ENCODE results near the gene MMD.

The MMD gene

GRCh38 chr17:55381017-55381770, 40.4 kb downstream of the MMD start:
- no peak for DNase-seq (ENCODE audit: low read depth, low spot score)
- H3K4me3 ChIP-seq (ENCODE audit: low read depth, low read length) = no peak overlapping the region
- TF ChIP-seq, protein P1, sequence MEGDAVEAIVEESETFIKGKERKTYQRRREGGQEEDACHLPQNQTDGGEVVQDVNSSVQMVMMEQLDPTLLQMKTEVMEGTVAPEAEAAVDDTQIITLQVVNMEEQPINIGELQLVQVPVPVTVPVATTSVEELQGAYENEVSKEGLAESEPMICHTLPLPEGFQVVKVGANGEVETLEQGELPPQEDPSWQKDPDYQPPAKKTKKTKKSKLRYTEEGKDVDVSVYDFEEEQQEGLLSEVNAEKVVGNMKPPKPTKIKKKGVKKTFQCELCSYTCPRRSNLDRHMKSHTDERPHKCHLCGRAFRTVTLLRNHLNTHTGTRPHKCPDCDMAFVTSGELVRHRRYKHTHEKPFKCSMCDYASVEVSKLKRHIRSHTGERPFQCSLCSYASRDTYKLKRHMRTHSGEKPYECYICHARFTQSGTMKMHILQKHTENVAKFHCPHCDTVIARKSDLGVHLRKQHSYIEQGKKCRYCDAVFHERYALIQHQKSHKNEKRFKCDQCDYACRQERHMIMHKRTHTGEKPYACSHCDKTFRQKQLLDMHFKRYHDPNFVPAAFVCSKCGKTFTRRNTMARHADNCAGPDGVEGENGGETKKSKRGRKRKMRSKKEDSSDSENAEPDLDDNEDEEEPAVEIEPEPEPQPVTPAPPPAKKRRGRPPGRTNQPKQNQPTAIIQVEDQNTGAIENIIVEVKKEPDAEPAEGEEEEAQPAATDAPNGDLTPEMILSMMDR (IDR thresholded peaks at IDR 0.05; ENCODE audit: low read depth, low read length) = no peak
- in situ Hi-C loops (cut with HindIII; ENCODE audit: low sequenced_read_pairs) = no loop called here

DNA sequence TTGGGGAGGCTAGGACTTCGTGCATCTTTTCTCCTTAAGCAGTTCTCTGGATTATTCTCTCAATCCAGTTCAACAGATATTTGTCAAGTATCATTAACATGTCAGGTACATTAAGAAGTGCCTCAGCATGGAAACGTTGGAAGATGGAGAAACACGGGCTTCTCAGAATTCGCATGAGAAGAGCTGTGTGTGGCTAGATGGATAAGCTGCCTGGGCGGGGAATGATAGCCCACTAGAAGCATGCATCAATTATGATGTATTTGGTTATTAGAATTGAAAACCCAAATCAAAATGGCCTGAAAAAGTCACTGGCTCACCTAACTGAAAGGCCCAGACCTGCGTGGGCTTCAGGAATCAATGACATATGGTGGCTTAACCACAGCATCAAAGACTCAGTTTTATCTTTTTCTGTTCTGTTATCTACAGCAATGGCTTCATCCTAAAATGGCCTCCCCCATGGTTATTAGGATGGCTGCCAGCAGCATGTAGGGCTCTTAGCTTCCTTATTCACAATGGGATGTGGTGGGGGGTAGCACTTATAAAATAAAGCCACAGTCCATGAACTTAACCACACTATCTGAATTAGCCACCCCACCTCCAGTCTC, 43.9 kb downstream of the MMD start:
- TF ChIP-seq, protein P1 (IDR thresholded peaks at IDR 0.05; ENCODE audit: low read depth, low read length) = no peak
- in situ Hi-C loops (cut with HindIII; ENCODE audit: low sequenced_read_pairs) = no loop called here
- H3K4me3 ChIP-seq (ENCODE audit: low read depth, low read length) = no peak overlapping the region
- no peak for DNase-seq (ENCODE audit: low read depth, low spot score)

- in situ Hi-C loops (cut with HindIII; ENCODE audit: low sequenced_read_pairs) = no loop called here
- no peak for DNase-seq (ENCODE audit: low read depth, low spot score)
- no peak overlapping the region for H3K4me3 ChIP-seq (ENCODE audit: low read depth, low read length)
- TF ChIP-seq, protein P1 (IDR thresholded peaks at IDR 0.05; ENCODE audit: low read depth, low read length) = no peak
These were observed 52.9 kb downstream of the MMD start for GRCh38 chr17:55368706-55369105.

- TF ChIP-seq, protein P1 (IDR thresholded peaks at IDR 0.05; ENCODE audit: low read depth, low read length) = no peak
- in situ Hi-C loops (cut with HindIII; ENCODE audit: low sequenced_read_pairs) = no loop called here
- no peak for DNase-seq (ENCODE audit: low read depth, low spot score)
- no peak overlapping the region for H3K4me3 ChIP-seq (ENCODE audit: low read depth, low read length)
These were observed 55.6 kb downstream of the MMD start for GRCh38 chr17:55366020-55366481.

GRCh38 chr17:55363033-55363432, 58.6 kb downstream of the MMD start:
- DNase-seq (ENCODE audit: low read depth, low spot score) = no peak
- in situ Hi-C loops (cut with HindIII; ENCODE audit: low sequenced_read_pairs) = no loop called here
- TF ChIP-seq, protein P1 (IDR thresholded peaks at IDR 0.05; ENCODE audit: low read depth, low read length) = no peak
- H3K4me3 ChIP-seq (ENCODE audit: low read depth, low read length) = no peak overlapping the region

- no peak overlapping the region for H3K4me3 ChIP-seq (ENCODE audit: low read depth, low read length)
- no peak for DNase-seq (ENCODE audit: low read depth, low spot score)
- in situ Hi-C loops (cut with HindIII; ENCODE audit: low sequenced_read_pairs) = no loop called here
- TF ChIP-seq, protein P1 (IDR thresholded peaks at IDR 0.05; ENCODE audit: low read depth, low read length) = no peak
These were observed 60.7 kb downstream of the MMD start for GRCh38 chr17:55360971-55361370.
